Ammon's horn (tissue), 1 donor: Measurements from ENCODE around the gene LRP1B.
"Not testable (repeated sequence)": the region's sequence is repeated elsewhere in the genome, so short reads cannot be mapped to it uniquely, and the experiment has no call there.

Experiments used
- DNase-seq: peaks from one replicate; pipeline ENCODE4 v3.0.0-alpha.2; 2016; ENCODE audit warnings: low spot score

Gene LRP1B

GRCh38 chr2:141301551-141301950, 829.3 kb downstream of the LRP1B start:
- DNase-seq = no peak

GRCh38 chr2:141280037-141280436, 850.8 kb downstream of the LRP1B start:
- no peak for DNase-seq

GRCh38 chr2:141271346-141271745, 859.5 kb downstream of the LRP1B start:
- DNase-seq = no peak

- no peak for DNase-seq
Measured at GRCh38 chr2:141264848-141265247, 866.0 kb downstream of the LRP1B start.

- no peak for DNase-seq
Measured at GRCh38 chr2:141260911-141261310, 869.9 kb downstream of the LRP1B start.

GRCh38 chr2:141259683-141260082, 871.1 kb downstream of the LRP1B start:
- DNase-seq = no peak

GRCh38 chr2:141242008-141242407, 888.8 kb downstream of the LRP1B start:
- DNase-seq = no peak

- no peak for DNase-seq
Measured at GRCh38 chr2:141226560-141226959, 904.3 kb downstream of the LRP1B start.

- DNase-seq = no peak
Measured at GRCh38 chr2:141207036-141207385, 923.8 kb downstream of the LRP1B start.

- DNase-seq = no peak
Measured at GRCh38 chr2:141201016-141201565, 929.7 kb downstream of the LRP1B start.

- no peak for DNase-seq
Measured at GRCh38 chr2:141200191-141200590, 930.6 kb downstream of the LRP1B start.

GRCh38 chr2:141199711-141200110, 931.1 kb downstream of the LRP1B start:
- no peak for DNase-seq

GRCh38 chr2:141195087-141195486, 935.7 kb downstream of the LRP1B start:
- no peak for DNase-seq

- DNase-seq = peak; percentile 35
Measured at GRCh38 chr2:141187075-141187439, 943.8 kb downstream of the LRP1B start.

GRCh38 chr2:141186413-141187074, 944.3 kb downstream of the LRP1B start:
- no peak for DNase-seq

- no peak for DNase-seq
Measured at GRCh38 chr2:141182246-141182645, 948.6 kb downstream of the LRP1B start.

- DNase-seq = not testable (repeated sequence)
Measured at GRCh38 chr2:141169117-141169516, 961.7 kb downstream of the LRP1B start.

- DNase-seq = no peak
Measured at GRCh38 chr2:141162314-141162713, 968.5 kb downstream of the LRP1B start.

- DNase-seq = no peak
Measured at GRCh38 chr2:141151611-141152286, 979.1 kb downstream of the LRP1B start.

GRCh38 chr2:141142025-141142424, 988.8 kb downstream of the LRP1B start:
- DNase-seq = no peak

GRCh38 chr2:141137122-141137693, 993.6 kb downstream of the LRP1B start:
- DNase-seq = no peak

GRCh38 chr2:141133883-141134282, 996.9 kb downstream of the LRP1B start:
- DNase-seq = no peak

- no peak for DNase-seq
Measured at GRCh38 chr2:141125432-141125831, 1005.4 kb downstream of the LRP1B start.
